Femur (tissue), 1 donor: Measurements from ENCODE around the gene MSMP.

ENCODE experiments used
- DNase-seq: peaks from one replicate; pipeline ENCODE4 v3.0.0-alpha.2; 2017

MSMP gene

DNA sequence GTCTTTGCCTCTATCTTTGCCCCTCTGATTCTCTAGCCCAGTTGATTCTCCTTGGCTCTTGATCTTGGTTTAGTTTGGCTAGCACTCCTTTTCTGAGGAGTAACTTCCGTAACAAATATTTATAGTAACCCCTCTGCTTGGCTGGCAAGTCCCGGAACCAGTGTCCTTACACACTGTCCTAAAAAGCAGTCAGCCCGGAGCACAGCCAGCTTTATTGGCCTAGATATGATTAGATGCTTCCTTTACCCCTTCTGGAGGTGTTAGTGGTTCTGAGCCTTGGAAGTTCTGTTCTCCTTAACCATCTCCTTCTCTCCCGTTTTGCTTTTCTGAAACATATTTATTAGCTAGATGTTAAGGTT, 17.0 kb upstream of the MSMP start:
- DNase-seq = no peak

DNA sequence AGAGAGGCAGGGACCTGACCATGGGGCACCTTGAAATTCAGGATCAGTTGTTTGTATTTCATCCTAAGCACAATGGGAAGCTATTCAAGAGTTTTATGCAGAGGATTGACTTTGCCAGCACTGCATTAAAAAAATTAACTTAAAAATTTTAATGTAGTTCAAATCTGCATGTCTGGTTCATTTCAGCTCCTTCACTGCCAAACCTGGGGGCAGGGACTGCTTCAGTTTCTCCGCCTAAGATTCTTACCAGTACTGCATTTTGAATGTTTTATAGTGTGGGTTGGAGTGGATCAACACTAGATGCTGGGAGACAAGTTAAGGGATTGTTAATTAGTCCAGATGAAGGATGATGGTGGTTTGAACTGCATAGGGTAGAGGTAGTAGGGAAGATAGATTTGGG, 15.7 kb upstream of the MSMP start:
- no peak for DNase-seq

DNA sequence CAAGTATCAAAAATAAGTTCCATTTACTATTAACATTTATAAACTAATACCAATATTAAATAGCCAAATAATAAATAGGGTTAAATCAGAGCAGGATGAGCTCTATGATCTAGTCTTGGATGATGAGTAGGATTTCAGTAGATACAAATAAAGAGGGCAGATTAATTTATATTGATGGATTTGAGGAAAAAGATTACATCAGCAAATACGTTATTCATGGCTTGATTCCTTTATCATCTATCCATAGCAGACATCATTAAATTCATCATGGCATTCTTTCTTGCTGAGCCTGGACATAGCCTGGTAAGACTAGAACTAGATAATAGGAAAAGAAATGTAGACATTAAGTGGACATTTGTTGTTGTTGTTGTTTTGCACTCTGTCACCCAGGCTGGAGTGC, 13.4 kb upstream of the MSMP start:
- no peak for DNase-seq

DNA sequence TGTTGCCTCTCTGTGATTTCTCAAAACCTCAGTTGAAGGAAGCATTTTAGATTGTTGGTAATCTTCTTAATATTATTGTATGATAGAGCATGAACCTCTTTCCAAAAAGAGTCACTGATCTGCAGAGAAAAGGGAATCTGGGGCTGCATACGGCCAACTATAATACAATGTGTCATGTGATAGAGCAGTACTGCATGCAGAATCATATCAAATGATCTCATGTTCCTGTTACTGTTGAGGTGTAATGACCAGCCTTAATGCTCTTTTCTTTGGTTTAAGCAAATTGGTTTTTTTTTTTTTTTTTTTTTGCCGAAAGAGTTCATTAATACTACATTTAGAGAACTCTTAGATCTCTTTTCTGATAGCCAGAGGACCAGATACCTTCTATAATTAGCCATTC, 12.9 kb upstream of the MSMP start:
- DNase-seq = no peak

DNA sequence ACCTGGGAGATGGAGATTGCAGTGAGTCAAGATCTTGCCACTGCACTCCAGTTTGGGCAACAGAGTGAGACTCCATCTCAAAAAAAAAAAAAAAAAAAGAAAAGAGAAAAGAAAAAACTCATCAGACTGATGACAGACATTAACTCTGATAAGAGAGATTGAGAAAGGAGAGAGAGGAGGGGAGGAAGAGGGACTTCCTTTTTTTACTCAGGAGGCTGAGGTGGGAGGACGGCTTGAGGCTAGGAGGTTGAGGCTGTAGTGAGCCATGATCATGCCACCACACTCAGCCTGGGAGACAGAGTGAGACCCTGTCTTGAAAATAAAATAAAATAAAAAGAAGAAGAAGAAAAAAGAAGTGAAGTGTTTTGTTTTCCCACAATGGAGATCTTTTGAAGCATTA, 9.7 kb upstream of the MSMP start:
- no peak for DNase-seq

DNA sequence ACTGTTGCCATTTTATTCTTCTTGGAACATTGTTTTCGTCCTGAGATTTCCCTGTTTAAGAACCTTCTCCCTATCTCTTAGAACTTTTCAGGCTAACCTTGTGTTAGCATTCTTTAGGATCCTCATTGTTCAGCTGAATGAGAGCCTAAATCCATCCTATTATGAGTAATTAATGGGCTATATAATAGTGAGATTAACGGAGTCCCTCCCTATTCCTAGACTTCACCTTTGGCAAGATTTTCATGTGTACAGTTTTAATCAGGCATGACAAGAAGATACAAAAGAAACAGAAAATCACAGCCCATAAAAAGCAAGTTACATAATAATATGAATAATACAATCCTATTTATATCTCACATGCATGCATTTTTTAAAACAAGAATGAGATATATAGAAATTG, 9.1 kb upstream of the MSMP start:
- no peak for DNase-seq

DNA sequence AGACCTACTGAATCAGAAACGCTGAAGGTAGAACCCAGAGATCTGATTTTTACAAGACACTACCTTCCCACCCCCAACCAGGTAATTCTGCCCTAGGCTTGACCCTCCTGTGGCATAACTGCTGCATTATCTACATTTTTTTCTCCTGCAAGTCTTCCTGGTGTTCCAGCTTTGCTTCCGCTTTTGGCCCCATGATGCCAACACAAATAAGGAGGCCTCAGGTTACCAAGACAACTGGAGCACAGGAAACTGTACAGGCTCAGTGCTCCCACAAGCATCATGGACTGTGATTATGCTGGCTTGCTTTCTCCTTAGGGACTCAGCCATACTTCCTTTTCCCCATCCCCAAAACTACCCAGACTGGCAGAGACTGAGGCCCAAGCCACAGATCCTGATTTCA, 6.6 kb upstream of the MSMP start:
- peak; percentile 68 for DNase-seq

DNA sequence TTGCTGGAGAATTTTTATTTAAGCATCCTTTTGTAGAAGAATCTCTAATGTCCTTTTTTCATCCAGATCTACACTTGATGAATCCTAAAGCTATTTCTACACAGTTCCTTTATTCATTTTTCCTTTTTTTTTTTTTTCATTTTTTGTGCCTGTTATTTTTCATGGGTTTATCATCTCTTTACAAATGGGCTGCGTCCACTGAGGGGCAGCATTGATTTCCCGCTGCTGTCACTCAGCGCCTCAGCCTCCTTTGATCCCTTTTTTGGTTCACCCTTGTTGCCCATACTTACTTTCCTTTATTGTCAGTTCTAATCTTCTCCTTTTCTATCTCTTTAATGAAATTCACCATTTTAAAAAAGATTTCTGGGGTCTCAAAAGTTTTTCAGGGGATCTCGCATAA, 5.7 kb upstream of the MSMP start:
- no peak for DNase-seq

DNA sequence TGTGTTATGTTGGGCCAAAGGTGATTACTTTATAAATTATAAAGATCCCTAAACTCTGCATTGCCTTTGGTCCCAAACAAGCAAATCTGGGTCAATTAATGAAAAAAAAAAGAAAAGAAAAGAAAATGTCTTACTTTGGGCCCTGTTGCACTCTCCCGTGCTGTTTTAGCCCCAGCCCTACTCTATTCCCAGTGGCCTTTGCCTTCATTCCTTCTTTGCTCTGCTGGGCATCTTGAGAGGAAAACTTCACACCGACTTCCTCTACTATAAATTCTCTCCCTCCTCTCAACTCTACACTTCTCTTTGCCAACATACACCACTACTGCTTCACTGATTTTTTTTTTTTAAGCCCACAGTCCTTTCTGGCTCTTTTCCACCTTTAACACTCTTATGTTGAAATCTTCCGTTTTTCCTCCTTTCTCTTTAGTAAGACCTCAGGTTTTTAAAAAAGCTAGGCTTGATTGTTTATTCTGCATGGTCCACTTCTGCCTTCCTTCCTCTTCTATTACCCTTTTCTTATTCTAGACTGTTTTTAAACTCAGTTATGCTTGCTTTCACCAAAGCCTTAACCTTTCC, 4.5 kb upstream of the MSMP start:
- DNase-seq = no peak

DNA sequence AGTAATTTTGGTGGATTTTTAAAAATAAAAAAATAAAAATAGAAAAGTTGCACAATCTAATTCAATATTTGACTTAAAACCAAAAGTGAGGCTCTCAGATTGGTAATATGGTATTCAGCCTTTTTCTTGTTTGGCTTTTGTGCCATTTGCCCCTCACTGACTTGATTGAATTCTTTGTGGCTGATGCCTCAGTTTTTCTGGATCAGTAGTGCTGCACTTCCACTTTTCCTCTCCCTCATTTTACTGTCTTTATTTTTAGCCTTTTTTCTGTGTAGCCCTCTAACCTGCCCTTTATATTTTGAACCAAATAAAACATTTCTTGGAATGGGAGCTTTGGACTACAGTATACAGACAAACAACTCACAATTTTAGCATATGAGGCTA, 3.8 kb upstream of the MSMP start:
- no peak for DNase-seq

DNA sequence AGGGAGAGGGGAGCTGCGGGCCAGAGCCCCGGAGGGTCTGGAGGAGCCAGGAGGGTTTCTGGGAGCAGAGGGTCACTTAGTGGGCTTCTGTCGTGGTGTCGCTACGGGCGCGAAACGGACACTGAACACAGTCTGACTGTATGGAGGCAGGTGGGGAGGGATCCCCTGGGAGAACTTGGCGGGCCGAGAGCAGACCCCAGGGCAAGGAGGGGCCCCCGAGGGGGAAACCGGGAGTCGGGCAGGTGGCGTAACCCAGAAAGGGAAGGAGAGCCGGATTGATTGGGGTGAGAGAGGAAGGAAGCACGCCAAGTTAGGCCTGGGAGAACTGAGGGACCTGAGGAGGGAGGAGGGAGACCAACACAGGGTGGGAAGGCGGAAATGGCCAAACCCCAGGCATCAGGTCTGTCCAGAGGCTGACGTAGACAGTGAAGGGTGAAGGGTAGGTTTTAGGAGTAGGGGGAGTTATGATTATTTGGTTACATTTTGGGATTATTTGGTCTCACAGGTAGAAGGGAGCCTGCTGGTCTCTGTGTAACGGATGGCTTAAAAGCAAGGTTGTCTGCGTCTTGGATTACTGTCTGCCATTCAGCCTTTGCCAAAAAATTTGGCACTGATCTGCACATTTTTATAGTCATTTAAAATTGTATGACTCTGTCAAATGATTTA, 3.3 kb upstream of the MSMP start:
- DNase-seq = peak; percentile 63

DNA sequence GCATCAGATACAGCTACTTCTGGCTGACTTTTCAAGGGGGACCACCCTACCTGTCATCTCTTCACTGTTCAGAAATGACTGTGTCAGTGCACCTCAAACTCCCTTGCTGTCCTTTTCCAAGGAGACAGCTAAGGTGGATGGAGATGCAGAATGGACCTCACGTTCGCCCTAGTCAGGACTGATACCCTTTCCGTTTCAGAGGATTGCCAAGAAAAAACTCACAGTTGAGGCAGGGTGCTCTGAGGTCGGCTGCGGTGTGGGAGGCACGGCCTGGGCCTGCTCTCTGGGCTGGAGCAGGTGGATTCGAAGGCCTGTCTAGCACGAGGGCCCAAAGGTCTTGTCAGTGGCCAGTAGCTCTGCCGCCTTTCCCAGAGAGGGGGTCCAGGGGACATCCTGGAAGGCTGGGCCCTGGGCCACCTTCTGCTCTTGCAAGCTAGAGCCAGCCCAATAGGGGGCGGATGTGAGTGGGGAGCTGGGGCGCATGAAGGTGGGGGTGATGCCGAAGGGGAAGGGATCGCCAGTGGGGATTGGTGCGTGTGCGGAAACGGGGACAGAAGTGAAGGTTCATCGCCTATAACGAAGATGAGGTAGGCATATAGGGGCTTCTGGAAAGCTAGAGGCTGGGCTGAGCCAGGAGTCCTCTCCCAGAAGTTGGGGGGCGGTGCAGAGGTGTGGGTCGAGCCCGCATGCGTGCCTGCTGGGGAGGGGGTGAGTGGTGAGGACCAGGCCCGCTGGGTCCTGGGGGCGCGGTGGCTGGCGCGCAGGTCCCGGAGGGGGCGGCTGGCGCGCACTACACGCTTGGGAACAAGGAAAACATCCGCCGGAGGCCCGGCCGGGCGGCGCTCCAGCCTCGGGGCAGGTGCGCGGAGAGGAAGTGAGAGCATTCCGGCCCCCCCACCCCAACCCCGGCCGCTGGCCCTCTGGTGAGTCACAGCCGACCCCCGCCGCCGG, 2.5 kb upstream of the MSMP start:
- DNase-seq = peak; percentile 79

DNA sequence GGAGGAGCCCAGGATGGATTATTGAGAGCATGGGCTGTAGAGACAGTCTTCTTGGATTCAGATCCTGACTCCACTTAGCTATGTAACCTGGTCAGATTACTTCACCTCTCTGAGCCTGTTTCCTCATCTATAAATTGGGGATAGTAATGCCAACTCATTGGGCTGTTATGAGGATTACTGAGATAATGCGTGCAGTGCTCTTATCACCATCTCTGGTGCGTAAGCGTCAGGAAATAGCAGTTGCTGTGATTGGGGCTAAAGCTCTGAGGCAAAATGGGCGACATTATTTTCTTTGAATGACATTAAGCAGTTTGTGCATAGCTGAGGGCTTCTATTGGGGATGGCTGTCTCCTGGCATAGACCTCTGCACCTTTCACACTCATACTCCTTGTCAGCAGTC, 995 bp upstream of the MSMP start:
- DNase-seq = no peak

DNA sequence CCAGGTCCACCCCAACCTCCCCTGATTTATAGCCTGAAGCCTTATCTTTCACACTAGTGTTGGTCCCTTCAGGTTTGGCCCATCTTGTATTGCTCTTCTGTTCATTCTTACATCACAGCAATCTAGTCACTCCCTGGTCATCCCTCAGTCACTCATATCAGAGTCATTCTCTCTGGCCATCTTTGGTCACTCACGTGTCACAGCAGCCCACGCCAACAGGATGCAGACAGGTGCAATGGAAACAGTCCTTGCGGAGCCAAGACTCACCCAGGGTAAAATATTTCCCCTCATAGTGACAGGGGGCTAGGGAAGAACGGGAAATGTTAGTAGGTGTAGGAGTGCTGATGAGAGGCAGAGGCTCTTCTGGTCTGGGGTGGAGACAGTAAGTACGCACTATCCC, 610 bp downstream of the MSMP start:
- no peak for DNase-seq

DNA sequence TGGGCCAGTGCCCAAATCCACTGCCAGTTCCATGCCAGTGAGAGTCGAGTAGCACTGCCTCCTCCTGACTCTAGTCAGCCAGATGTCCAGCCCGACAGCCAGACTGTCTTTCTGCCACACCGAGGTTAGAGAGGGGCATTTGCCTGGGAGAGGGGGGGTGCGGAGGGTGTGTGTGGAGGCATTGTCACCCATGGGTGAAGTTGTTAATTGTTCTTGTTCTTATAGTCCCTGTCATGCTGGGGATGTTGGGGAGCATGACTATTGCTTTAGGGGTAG, 3.9 kb downstream of the MSMP start:
- no peak for DNase-seq

DNA sequence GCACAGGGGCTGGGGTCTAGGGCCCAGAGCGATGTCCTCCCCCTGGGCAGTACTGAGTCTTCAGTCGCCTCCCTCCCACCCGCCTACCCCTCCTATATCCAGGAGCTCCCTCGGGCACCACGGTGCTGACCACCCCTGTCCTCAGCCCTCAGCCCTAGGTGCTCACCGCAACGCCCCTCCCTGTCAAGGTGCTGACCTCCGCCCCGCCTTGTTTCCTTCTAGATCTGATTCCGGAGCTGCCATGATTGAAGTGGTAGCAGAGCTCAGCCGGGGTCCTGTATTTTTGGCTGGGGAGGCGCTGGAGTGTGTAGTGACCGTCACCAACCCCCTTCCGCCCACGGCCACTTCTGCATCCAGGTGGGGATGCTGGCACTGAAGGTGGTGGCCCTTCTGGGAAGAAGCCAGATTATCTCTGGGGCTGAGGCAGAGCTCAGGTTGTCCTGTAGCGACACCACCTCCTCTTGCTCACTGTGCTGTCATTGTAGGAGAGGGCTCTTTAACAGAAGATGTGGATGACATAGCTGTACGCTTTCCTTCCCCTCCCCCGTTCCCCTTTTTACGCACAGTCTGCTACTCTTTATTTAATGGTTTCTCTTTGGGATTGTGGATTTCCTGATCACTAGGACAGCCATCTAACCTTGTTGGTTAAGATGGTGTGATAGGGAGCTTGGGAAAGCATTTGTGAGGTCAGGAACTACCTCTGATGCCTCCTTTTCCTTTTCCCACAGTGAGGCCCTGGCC, 4.4 kb downstream of the MSMP start:
- DNase-seq = no peak

DNA sequence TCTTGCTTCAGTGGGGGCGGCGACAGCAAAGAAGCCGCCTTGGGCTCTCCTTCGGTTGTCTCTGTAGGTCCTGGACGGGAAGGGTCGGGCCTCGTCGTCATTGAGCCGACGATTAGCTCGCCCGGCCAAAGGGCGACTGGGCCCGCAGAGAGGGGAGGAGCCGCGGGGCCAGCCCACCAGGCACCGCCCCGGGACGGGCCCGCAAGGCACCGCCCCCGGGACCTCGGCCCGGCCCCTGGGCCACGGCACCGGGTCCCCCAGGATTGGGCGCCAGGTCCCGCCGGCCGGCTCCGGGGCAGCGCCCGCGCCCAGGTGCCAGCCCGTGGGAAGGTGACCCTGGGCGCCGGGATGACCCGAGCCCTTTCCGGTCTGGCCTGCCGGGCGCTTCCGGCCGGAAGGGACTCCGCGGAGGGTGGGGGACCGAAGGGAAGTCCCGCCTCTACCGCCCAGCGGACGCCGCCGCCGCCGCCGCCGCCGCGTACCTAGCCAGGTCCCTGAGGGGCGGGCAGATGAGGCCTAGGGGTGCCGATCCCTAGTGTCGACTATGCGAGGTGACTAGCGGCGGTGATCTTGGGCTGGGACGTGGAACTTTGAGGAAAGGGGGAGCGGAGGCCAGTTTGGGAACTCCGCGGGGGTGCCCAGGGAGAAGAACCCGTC, 5.1 kb downstream of the MSMP start, which contains the start of the genes GBA2 and RGP1:
TSS of gene GBA2 (minus strand) at position 371 of the 657 bp plus-strand sequence. CDS start 524 bp downstream, outside the sequence.
TSS of gene RGP1 (plus strand) at position 430 of the 657 bp plus-strand sequence. CDS start 469 bp downstream, outside the sequence.
- DNase-seq = peak; percentile 85

DNA sequence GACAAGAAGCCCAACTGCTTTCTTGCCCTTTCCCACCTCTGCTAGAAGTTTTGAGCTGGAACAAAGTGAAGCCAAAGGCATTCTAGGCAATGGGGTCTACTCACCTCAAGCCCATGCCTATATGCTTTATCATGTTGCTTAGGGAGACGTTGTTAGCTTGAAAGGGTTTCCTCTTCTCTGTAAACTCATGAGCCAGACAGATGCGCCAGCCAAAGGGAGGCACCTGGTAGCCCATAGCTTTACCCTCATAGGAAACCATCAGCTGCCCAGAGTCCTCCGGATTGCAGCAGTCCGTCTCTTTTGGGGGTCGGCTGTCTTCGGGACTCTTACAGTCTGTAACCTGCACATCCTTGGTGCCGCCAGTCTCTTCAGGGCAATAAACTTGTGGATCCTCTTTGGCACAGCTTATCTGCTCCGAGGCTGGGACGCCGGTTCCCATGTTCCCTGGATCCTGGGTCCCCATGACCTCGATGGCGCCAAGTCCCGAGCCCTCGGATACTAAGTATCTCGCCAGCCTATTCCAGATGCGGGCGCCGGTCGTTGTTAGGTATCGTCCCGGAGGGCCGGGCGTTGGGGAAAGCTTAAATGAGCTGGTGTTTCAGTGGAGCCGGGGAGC, 5.7 kb downstream of the MSMP start:
- DNase-seq = no peak

DNA sequence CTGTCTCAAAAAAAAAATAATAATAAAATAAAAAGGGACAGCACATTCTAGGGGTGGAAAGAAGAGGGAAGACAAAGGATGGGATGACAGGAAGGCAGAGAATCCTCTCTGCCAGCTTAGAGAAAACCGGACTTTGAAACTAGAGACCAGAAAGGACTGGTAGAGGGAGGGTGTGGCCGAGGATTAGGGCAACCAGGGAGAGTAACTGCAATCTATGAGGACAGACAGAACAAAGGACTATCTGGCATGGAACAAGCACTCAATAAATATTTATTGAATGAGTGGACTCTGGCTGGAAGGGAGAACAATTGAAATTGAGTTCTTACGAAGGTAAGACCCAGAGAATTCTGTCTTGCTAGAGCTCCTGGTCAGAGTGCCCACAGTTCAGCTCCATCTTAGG, 7.5 kb downstream of the MSMP start:
- DNase-seq = no peak

DNA sequence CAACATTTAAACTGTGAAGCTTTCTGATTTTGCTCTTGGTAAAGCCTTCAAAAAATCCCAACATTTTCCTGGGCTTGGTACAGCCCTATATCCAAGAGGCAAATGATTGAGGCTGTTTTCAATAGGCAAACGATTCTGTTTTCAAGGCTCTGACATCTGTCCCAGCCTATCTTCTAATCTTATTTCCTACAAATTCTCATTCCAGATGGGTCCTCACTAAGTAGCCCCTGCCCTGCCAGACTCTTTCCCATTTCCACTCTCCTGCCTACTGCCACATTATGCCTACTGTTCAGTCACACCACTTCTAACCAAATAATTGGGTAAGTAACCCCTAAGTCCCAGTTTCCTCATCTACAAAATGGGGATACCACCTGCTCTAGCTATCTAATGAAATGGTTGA, 8.5 kb downstream of the MSMP start:
- no peak for DNase-seq

DNA sequence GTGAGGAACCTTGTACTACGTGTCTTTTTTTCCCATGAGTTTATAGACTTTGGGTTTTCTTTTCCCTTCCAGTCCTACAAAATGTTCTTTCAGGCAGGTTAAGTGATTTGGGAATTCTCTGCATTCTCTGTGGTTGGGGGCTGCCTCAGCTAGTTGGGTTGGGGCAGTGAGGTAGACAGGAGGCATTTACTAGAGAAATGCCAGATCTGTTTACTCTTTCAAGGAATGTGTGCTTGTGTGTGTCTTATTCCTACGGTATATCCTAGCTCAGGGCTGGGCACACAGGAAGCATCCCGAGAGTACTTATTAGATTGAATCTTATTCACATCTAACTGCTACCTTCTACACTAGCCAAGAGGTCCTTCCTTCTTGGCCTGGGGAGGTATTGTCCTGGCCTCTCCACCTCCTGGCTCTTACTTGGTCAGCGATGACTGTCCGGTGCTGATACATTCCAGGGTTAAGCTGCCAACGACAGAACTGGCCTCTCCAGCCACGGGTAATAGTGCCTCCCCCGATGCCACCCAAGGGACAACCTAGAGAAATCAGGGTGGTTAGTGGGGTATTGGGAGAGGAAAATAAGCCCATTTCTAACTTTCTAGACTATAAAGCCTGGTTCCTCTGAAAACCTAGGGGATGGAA, 10.1 kb downstream of the MSMP start:
- DNase-seq = peak; percentile 8

DNA sequence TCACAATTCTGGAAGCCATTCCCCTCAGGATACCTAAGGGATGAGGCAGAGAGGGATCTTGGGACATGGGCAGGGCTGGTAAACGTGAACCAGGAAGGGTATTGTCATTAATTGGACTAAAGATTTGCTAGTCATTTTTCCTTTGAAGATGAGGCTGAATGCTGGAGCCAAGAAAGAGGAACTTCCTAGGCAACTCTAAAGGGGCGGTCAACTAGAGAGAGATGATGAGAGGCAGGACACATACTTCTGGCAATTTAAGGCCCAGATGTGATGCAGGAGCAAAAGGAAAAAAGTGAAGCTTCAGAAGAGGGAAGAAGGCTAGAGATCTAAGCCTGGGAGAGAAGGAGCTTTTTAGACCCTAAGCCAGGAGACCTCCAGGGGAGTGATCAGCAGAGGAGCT, 10.6 kb downstream of the MSMP start:
- peak; percentile 3 for DNase-seq
